A549 (cell line): ENCODE data around the gene CCDC124. TPM values are rescaled to one million over a fixed set of nuclear protein-coding genes. Genes with fewer than 3 reads are reported as not detected.

ENCODE experiments used
- ATAC-seq, 2 experiments: fragments of 200-7000 bp in 1 of 2; fragments of >200 bp in 1 of 2; cut with Nextera tagmentation in 1 of 2; cut with Tn5 transposase in 1 of 2; 3 replicates each; pipeline versions ENCODE4 v1.8.0 to v1.9.1; 2018 to 2020; ENCODE audit warnings: mild to moderate bottlenecking in 1 of 2, moderate library complexity in 1 of 2
- CTCF ChIA-PET: fragments of 300-600 bp; sonication (Branson Sonifier 250); formaldehyde crosslinking; extraction: SDS; loops from one replicate; lab custom pipeline; 2021; ENCODE audit warnings: antibody characterized with exemption, inconsistent platforms; lab: Yijun Ruan, JAX
- POLR2A ChIA-PET: fragments of 350-600 bp; formaldehyde crosslinking; extraction: SDS; loops from one replicate; lab custom pipeline; 2021; ENCODE audit warnings: antibody characterized with exemption, inconsistent platforms; lab: Yijun Ruan, JAX
- DNase-seq, 2 experiments: peaks; one replicate each; pipeline versions ENCODE4 v3.0.0 to v3.0.0-alpha.2; 2011 to 2016; ENCODE audit warnings: low read depth in 1 of 2, low spot score in 1 of 2
- FAIRE-seq: peaks from 2 replicates; lab custom pipeline; 2011; peaks lifted over from hg19 to GRCh38; lab: Jason Lieb, UNC
- H3K27ac ChIP-seq, 2 experiments: fragments of >200 bp; sonication (Bioruptor Twin); formaldehyde crosslinking; 3 replicates each; pipeline ENCODE4 v1.5.1; 2016 to 2017
- H3K4me1 ChIP-seq: fragments of >200 bp; sonication (Bioruptor Twin); formaldehyde crosslinking; 3 replicates; pipeline ENCODE4 v1.6.1; 2016
- H3K4me2 ChIP-seq: fragments of >200 bp; sonication (Bioruptor Twin); formaldehyde crosslinking; 3 replicates; pipeline ENCODE4 v1.6.1; 2016
- H3K4me3 ChIP-seq: fragments of >200 bp; sonication (Bioruptor Twin); formaldehyde crosslinking; 3 replicates; pipeline ENCODE4 v1.5.1; 2016
- H3K9me3 ChIP-seq: fragments of >200 bp; sonication (Bioruptor Twin); formaldehyde crosslinking; 3 replicates; pipeline ENCODE4 v1.6.1; 2016
- ATOH8 ChIP-seq: fragments of 250-450 bp; sonication (Bioruptor Pico); IDR thresholded peaks from 2 replicates; pipeline ENCODE4 v1.5.0; 2020; ENCODE audit warnings: low read depth, mild to moderate bottlenecking, moderate library complexity
- BHLHE40 ChIP-seq: IDR thresholded peaks from 2 replicates; pipeline ENCODE4 v1.6.1; 2012; ENCODE audit warnings: low read depth, low read length, inconsistent platforms
- CBX2 ChIP-seq: fragments of 200-600 bp; sonication (generic); IDR thresholded peaks from 2 replicates; pipeline ENCODE4 v1.6.1; 2016; ENCODE audit warnings: low read depth, mild to moderate bottlenecking, borderline replicate concordance
- CHD2 ChIP-seq: fragments of 150-350 bp; IDR thresholded peaks from 2 replicates; pipeline ENCODE4 v1.6.1; 2014; ENCODE audit warnings: low read length; ENCODE audit not compliant: partially characterized antibody
- CHD4 ChIP-seq: fragments of 200-600 bp; sonication (generic); IDR thresholded peaks from 2 replicates; pipeline ENCODE4 v1.6.1; 2016; ENCODE audit warnings: antibody characterized with exemption, mild to moderate bottlenecking, borderline replicate concordance
- E2F6 ChIP-seq: IDR thresholded peaks from 2 replicates; pipeline ENCODE4 v1.6.1; 2012; ENCODE audit warnings: low read depth, borderline replicate concordance
- ELK1 ChIP-seq: fragments of 150-350 bp; IDR thresholded peaks from 2 replicates; pipeline ENCODE4 v1.6.1; 2014; ENCODE audit warnings: low read depth, mild to moderate bottlenecking, low read length
- EP300 ChIP-seq, 2 experiments: fragments of >200 bp; sonication (Bioruptor Twin); formaldehyde crosslinking; IDR thresholded peaks; 2 replicates in 1 of 2; 3 replicates in 1 of 2; pipeline ENCODE4 v1.6.1; 2016 to 2017
- FOSB ChIP-seq: fragments of 250-450 bp; sonication (Bioruptor Pico); IDR thresholded peaks from 2 replicates; pipeline ENCODE4 v1.5.0; 2020; ENCODE audit warnings: mild to moderate bottlenecking, moderate library complexity
- FOSL2 ChIP-seq, 2 experiments: fragments of 450-650 bp in 1 of 2; fragments of >200 bp in 1 of 2; sonication (Bioruptor Twin) in 1 of 2; formaldehyde crosslinking; IDR thresholded peaks; 2 replicates each; pipeline versions ENCODE4 v1.5.0 to v1.6.1; 2016 to 2020; ENCODE audit warnings: mild to moderate bottlenecking in 1 of 2, moderate library complexity in 1 of 2
- HDAC2 ChIP-seq: fragments of 200-600 bp; sonication (generic); IDR thresholded peaks from 2 replicates; pipeline ENCODE4 v1.6.1; 2016
- HES2 ChIP-seq: fragments of >200 bp; sonication (Bioruptor Twin); formaldehyde crosslinking; IDR thresholded peaks from 2 replicates; pipeline ENCODE4 v1.6.1; 2016
- HEYL ChIP-seq: fragments of 250-450 bp; sonication (Bioruptor Pico); IDR thresholded peaks from 2 replicates; pipeline ENCODE4 v1.8.0; 2021; ENCODE audit warnings: mild to moderate bottlenecking, moderate library complexity
- HOXA7 ChIP-seq: fragments of 250-450 bp; sonication (Bioruptor Pico); IDR thresholded peaks from 2 replicates; pipeline ENCODE4 v1.5.0; 2020; ENCODE audit warnings: mild to moderate bottlenecking, moderate library complexity
- HOXB13 ChIP-seq: fragments of 250-450 bp; sonication (Bioruptor Pico); IDR thresholded peaks from 2 replicates; pipeline ENCODE4 v1.5.0; 2020; ENCODE audit warnings: low read depth, mild to moderate bottlenecking, moderate library complexity
- JUN ChIP-seq, 2 experiments: fragments of >200 bp; sonication (Bioruptor Twin); formaldehyde crosslinking; IDR thresholded peaks; 2 replicates in 1 of 2; 3 replicates in 1 of 2; pipeline ENCODE4 v1.6.1; 2016 to 2017
- KDM1A ChIP-seq: fragments of 200-600 bp; sonication (generic); IDR thresholded peaks from 2 replicates; pipeline ENCODE4 v1.6.1; 2016; ENCODE audit warnings: low read depth, mild to moderate bottlenecking
- KDM5A ChIP-seq: fragments of 200-600 bp; sonication (generic); IDR thresholded peaks from 2 replicates; pipeline ENCODE4 v1.6.1; 2016; ENCODE audit warnings: antibody characterized with exemption, mild to moderate bottlenecking
- MAFK ChIP-seq: fragments of 450-650 bp; IDR thresholded peaks from 2 replicates; pipeline ENCODE4 v1.6.1; 2014; ENCODE audit not compliant: partially characterized antibody
- MYC ChIP-seq: IDR thresholded peaks from 2 replicates; pipeline ENCODE4 v1.6.1; 2012; ENCODE audit warnings: mild to moderate bottlenecking, inconsistent platforms, low read length, improper control_type of control experiment, borderline replicate concordance
- POLR2AphosphoS2 ChIP-seq: conservative IDR thresholded peaks from 2 replicates; pipeline ENCODE4 v1.6.1; 2012; ENCODE audit warnings: low read length, improper control_type of control experiment, inconsistent platforms
- RAD21 ChIP-seq, 2 experiments: fragments of >200 bp in 1 of 2; sonication (Bioruptor Twin) in 1 of 2; formaldehyde crosslinking in 1 of 2; IDR thresholded peaks in 1 of 2; conservative IDR thresholded peaks in 1 of 2; 2 replicates in 1 of 2; 3 replicates in 1 of 2; pipeline ENCODE4 v1.6.1; 2012 to 2018; ENCODE audit warnings: inconsistent platforms in 1 of 2
- REST ChIP-seq: fragments of 200-600 bp; sonication (generic); IDR thresholded peaks from 2 replicates; pipeline ENCODE4 v1.6.1; 2016; ENCODE audit warnings: antibody characterized with exemption, mild to moderate bottlenecking, moderate library complexity
- RNF2 ChIP-seq: fragments of 200-600 bp; sonication (generic); IDR thresholded peaks from 2 replicates; pipeline ENCODE4 v1.6.1; 2016; ENCODE audit warnings: low read depth, mild to moderate bottlenecking, antibody characterized with exemption, moderate library complexity, borderline replicate concordance
- TFCP2L1 ChIP-seq: fragments of 250-450 bp; sonication (Bioruptor Pico); IDR thresholded peaks from 2 replicates; pipeline ENCODE4 v1.5.0; 2021; ENCODE audit warnings: mild to moderate bottlenecking
- TP53 ChIP-seq: fragments of 250-450 bp; sonication (Bioruptor Pico); IDR thresholded peaks from 2 replicates; pipeline ENCODE4 v1.5.0; 2021; ENCODE audit warnings: mild to moderate bottlenecking, moderate library complexity
- ZNF302 ChIP-seq: fragments of 250-450 bp; sonication (Bioruptor Pico); IDR thresholded peaks from 2 replicates; pipeline ENCODE4 v1.9.0; 2021; ENCODE audit warnings: inconsistent platforms, mild to moderate bottlenecking, moderate library complexity
- WGBS: methylation state at CpG from one replicate; pipeline ENCODE4 v1.1.6; 2017; ENCODE audit errors: missing lambda C conversion rate; 5-methylcytosine and 5-hydroxymethylcytosine counted together
- polyA plus RNA-seq, 4 experiments: library from polyadenylated mRNA; depleted of rRNA in 3 of 4; stranded (reverse); fragments of >200 nt; fragmentation: RNase III in 1 of 4; extraction: RNeasy Plus Mini Kit Qiagen cat#74134 plus additional on column Dnase treatment in 1 of 4; gene quantifications; 2 replicates in 3 of 4; 3 replicates in 1 of 4; pipeline ENCODE4 v1.2.3, GENCODE V29; 2011 to 2017

The CCDC124 gene
- polyA plus RNA-seq, 2 of the 4 experiments (the other 2 are of a cell fraction): 35.4 to 113 TPM

- 0 out of 3 replicates have a peak, but pooled peaks cover under 1% of the 10 kb centered on the region for H3K9me3 ChIP-seq
- TF ChIP-seq ELK1 (no peak), HDAC2 (no peak), MAFK (no peak), CHD2 (no peak), HOXA7 (CRISPR knock-in tag) (no peak), KDM5A (no peak), TP53 (CRISPR knock-in tag) (no peak), RNF2 (no peak), EP300 (IDR thresholded peaks at IDR 0.05) (no peak), FOSL2 (IDR thresholded peaks at IDR 0.05) (no peak), FOSL2 (CRISPR knock-in tag; IDR thresholded peaks at IDR 0.05) (no peak), E2F6 (no peak), HES2 (no peak), REST (no peak), JUN (IDR thresholded peaks at IDR 0.05) (no peak), FOSB (CRISPR knock-in tag) (no peak), BHLHE40 (no peak), ATOH8 (CRISPR knock-in tag) (no peak)
- ChIA-PET CTCF (interaction anchor here (0.8 kb wide), 1 partner anchor 104 kb away, joined by 3 read pairs; no protein-coding TSS in a partner anchor), POLR2A (no interaction called here)
- no peak for FAIRE-seq
- H3K27ac ChIP-seq: peak overlapping the region in 1 of 2 experiments; percentile 1; a peak in 1 of 6 replicates
- no peak overlapping the region for H3K4me2 ChIP-seq
- 0 out of 3 replicates have a peak, but pooled peaks cover 5% of the 10 kb centered on the region for H3K4me1 ChIP-seq
- no peak for ATAC-seq
- DNase-seq: no peak
- 40% methylated on average over 6 of the region's 6 CpGs for WGBS
- no peak overlapping the region for H3K4me3 ChIP-seq
Measured at GRCh38 chr19:17902701-17903100, 30.1 kb upstream of the CCDC124 start.

- 0 out of 3 replicates have a peak, but pooled peaks cover 5% of the 10 kb centered on the region for H3K9me3 ChIP-seq
- CTCF ChIA-PET: interaction anchor here (1.8 to 2.2 kb wide), 2 partner anchors 24 to 49 kb away, joined by 5 to 12 read pairs; partner anchors contain the start of genes CCDC124 and RPL18A
- 56% methylated on average over 3 of the region's 3 CpGs for WGBS
- H3K4me2 ChIP-seq: no peak overlapping the region
- FAIRE-seq: no peak
- H3K4me1 ChIP-seq: no peaks in the 10 kb centered on the region
- TF ChIP-seq CHD4 (no peak), ATOH8 (CRISPR knock-in tag) (no peak), JUN (IDR thresholded peaks at IDR 0.05) (no peak), CBX2 (no peak), HOXB13 (CRISPR knock-in tag) (no peak), MYC (no peak), POLR2AphosphoS2 (no peak), ZNF302 (no peak), ELK1 (no peak), TP53 (CRISPR knock-in tag) (no peak), RAD21 (conservative IDR thresholded peaks at IDR 0.05 in 1 of 2, IDR thresholded peaks at IDR 0.05 in 1 of 2) (no peak), KDM1A (no peak), HEYL (CRISPR knock-in tag) (no peak), HOXA7 (CRISPR knock-in tag) (no peak), KDM5A (no peak), TFCP2L1 (CRISPR knock-in tag) (no peak)
- TF ChIP-seq, all 56 proteins: peak for 0
- H3K27ac ChIP-seq: no peak overlapping the region
- POLR2A ChIA-PET: no interaction called here
- DNase-seq: no peak
- H3K4me3 ChIP-seq: no peak overlapping the region
- no peak for ATAC-seq
Measured at GRCh38 chr19:17908244-17908643, 24.6 kb upstream of the CCDC124 start.
